ENCODE data around the gene ELL. TPM values are rescaled to one million over a fixed set of nuclear protein-coding genes. Genes with fewer than 3 reads are reported as not detected.

Gene ELL
- total RNA-seq, 2 experiments from 2014 or later = 46.2 to 46.8 TPM

GRCh38 chr19:18473003-18473705, 48.7 kb downstream of the ELL start:
- ChIA-PET POLR2A (no interaction called here), CTCF (no interaction called here)
- TF ChIP-seq, protein P1, sequence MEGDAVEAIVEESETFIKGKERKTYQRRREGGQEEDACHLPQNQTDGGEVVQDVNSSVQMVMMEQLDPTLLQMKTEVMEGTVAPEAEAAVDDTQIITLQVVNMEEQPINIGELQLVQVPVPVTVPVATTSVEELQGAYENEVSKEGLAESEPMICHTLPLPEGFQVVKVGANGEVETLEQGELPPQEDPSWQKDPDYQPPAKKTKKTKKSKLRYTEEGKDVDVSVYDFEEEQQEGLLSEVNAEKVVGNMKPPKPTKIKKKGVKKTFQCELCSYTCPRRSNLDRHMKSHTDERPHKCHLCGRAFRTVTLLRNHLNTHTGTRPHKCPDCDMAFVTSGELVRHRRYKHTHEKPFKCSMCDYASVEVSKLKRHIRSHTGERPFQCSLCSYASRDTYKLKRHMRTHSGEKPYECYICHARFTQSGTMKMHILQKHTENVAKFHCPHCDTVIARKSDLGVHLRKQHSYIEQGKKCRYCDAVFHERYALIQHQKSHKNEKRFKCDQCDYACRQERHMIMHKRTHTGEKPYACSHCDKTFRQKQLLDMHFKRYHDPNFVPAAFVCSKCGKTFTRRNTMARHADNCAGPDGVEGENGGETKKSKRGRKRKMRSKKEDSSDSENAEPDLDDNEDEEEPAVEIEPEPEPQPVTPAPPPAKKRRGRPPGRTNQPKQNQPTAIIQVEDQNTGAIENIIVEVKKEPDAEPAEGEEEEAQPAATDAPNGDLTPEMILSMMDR (IDR thresholded peaks at IDR 0.05) = no peak
- ATAC-seq (ENCODE audit: poor library complexity) (no peak), DNase-seq (no peak)
- H3K4me1 ChIP-seq (ENCODE audit: insufficient read depth, low read length) = peaks cover 79% of the 10 kb centered on the region
- Mint-ChIP-seq H3K9me3 (no peaks in the 10 kb centered on the region), H3K27me3 (no peaks in the 10 kb centered on the region), H3K36me3 (ENCODE audit: low read depth) (peaks cover 22% of the 10 kb centered on the region), H3K27ac (peak overlapping the region; percentile 39), H3K4me1 (ENCODE audit: low read depth) (peaks cover 36% of the 10 kb centered on the region), H3K4me3 (no peak overlapping the region)
- H3K4me3 ChIP-seq (ENCODE audit: low read length) = no peak overlapping the region
- no peaks in the 10 kb centered on the region for H3K9me3 ChIP-seq (ENCODE audit: control insufficient read depth in 1 of 2, insufficient read depth in 1 of 2, low read length in 2 of 2)
- H3K36me3 ChIP-seq (ENCODE audit: insufficient read depth, low read length) = peaks cover 42% of the 10 kb centered on the region
- H3K27me3 ChIP-seq (ENCODE audit: control insufficient read depth in 1 of 2, insufficient read depth in 2 of 2, low read length in 2 of 2) = no peaks in the 10 kb centered on the region
- H3K27ac ChIP-seq (ENCODE audit: low read depth in 1 of 2, low read length in 2 of 2) = no peak overlapping the region
- intact Hi-C loops (cut with DNase I, micrococcal nuclease) = loop anchor here (5.0 kb wide), 3 partner anchors 34 to 99 kb away; partner anchors contain the start of gene UBA52 (in 1 of the 2)

DNA sequence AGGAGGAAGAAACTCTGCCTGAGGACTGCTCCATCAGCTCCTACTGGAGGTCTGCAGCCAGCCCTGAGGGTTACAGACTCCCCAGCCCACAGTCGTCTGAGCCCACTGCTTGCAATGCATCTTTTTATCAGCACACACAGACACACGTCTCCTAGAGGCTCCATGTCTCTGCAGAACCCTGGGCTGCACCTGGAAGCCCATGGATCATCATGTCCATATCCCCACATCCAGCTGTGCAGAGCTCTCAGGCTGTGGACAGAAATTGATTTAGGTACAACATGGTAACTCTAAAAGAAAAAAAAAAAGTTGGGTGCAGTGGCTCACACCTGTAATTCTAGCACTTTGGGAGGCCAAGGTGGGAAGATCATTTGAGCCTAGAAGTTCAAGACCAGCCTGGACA, 51.1 kb downstream of the ELL start:
- no peak overlapping the region for H3K4me3 Mint-ChIP-seq
- no peaks in the 10 kb centered on the region for H3K9me3 ChIP-seq (ENCODE audit: control insufficient read depth in 1 of 2, insufficient read depth in 1 of 2, low read length in 2 of 2)
- peaks cover 22% of the 10 kb centered on the region for H3K36me3 Mint-ChIP-seq (ENCODE audit: low read depth)
- POLR2A ChIA-PET = no interaction called here
- DNase-seq = no peak
- CTCF ChIA-PET = interaction anchor here (1.8 to 3.2 kb wide), 2 partner anchors 49 to 101 kb away, joined by 6 to 13 read pairs; partner anchors contain the start of gene UBA52
- H3K4me1 Mint-ChIP-seq (ENCODE audit: low read depth) = peaks cover 21% of the 10 kb centered on the region
- H3K27me3 ChIP-seq (ENCODE audit: control insufficient read depth in 1 of 2, insufficient read depth in 2 of 2, low read length in 2 of 2) = no peaks in the 10 kb centered on the region
- intact Hi-C loops (cut with DNase I, micrococcal nuclease) = loop anchor here (5.0 kb wide), 3 partner anchors 37 to 102 kb away; partner anchors contain the start of gene UBA52 (in 1 of the 2)
- H3K27me3 Mint-ChIP-seq = no peaks in the 10 kb centered on the region
- no peak overlapping the region for H3K27ac Mint-ChIP-seq
- no peak for ATAC-seq (ENCODE audit: poor library complexity)
- H3K4me3 ChIP-seq (ENCODE audit: low read length) = no peak overlapping the region
- H3K36me3 ChIP-seq (ENCODE audit: insufficient read depth, low read length) = peaks cover 44% of the 10 kb centered on the region
- no peak overlapping the region for H3K27ac ChIP-seq (ENCODE audit: low read depth in 1 of 2, low read length in 2 of 2)
- TF ChIP-seq, protein P1 (IDR thresholded peaks at IDR 0.05) = no peak
- peaks cover 69% of the 10 kb centered on the region for H3K4me1 ChIP-seq (ENCODE audit: insufficient read depth, low read length)
- no peaks in the 10 kb centered on the region for H3K9me3 Mint-ChIP-seq

DNA sequence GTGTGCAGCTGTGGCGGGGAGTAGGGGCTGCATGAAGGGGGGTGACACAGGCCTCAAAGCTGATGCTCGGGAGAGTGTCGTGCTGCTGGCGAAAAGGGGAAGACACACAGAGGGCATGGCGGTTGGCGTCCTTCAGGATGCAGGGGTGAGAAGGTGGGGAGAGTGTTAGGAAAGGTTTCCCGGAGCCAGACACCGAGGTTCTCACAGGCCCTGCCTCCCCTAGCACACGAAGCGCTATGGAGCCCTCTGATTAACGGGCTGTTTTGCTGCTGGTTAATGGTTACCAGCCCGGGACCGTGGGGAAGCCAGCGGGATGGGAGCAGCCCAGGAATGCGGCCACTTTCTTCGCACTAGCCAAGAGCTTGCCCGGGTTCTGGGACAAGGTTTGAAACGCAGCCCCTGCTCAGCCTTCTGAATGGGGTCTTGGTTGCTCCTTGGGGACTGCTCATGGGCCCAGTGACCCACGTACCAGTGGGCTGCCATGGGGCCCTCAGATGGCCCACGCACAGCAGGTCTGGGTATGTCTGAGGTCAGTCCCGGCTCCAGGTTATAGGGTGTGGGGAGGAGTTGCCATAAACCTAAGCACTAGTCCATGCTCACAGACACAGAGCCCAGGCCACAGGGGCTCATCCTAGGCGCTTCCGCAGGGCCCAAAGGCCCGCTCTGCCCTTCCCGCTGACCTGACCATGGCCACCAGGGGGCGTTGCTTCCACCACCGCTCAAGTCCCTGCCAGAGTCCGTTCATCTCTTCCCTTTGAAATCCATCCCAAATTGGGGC, 52.6 kb downstream of the ELL start:
- no peak overlapping the region for H3K27ac ChIP-seq (ENCODE audit: low read depth in 1 of 2, low read length in 2 of 2)
- no peak overlapping the region for H3K27ac Mint-ChIP-seq
- DNase-seq (peak; percentile 42 to 82 (median 56)), ATAC-seq (ENCODE audit: poor library complexity) (peak; percentile 68)
- H3K9me3 ChIP-seq (ENCODE audit: control insufficient read depth in 1 of 2, insufficient read depth in 1 of 2, low read length in 2 of 2) = no peaks in the 10 kb centered on the region
- H3K36me3 Mint-ChIP-seq (ENCODE audit: low read depth) = peaks cover 35% of the 10 kb centered on the region
- intact Hi-C loops (cut with DNase I, micrococcal nuclease) = loop anchor here (5.0 kb wide), 3 partner anchors 208 to 398 kb away; no protein-coding TSS in a partner anchor
- no peaks in the 10 kb centered on the region for H3K9me3 Mint-ChIP-seq
- ChIA-PET CTCF (interaction anchor here (0.8 to 3.2 kb wide), 4 partner anchors 18 to 51 kb away, joined by 3 to 13 read pairs (median 3); no protein-coding TSS in a partner anchor), POLR2A (no interaction called here)
- H3K4me1 Mint-ChIP-seq (ENCODE audit: low read depth) = peaks cover 10% of the 10 kb centered on the region
- no peaks in the 10 kb centered on the region for H3K27me3 ChIP-seq (ENCODE audit: control insufficient read depth in 1 of 2, insufficient read depth in 2 of 2, low read length in 2 of 2)
- no peaks in the 10 kb centered on the region for H3K27me3 Mint-ChIP-seq
- H3K36me3 ChIP-seq (ENCODE audit: insufficient read depth, low read length) = peaks cover 56% of the 10 kb centered on the region
- TF ChIP-seq, protein P1 (IDR thresholded peaks at IDR 0.05) = peak; percentile 63
- no peak overlapping the region for H3K4me3 Mint-ChIP-seq
- H3K4me1 ChIP-seq (ENCODE audit: insufficient read depth, low read length) = peaks cover 53% of the 10 kb centered on the region
- H3K4me3 ChIP-seq (ENCODE audit: low read length) = no peak overlapping the region

Measured in CD4-positive, alpha-beta T cell (primary cell).